GM12865 (cell line): ENCODE measurements around the gene ZFPL1.

Experiments
- DNase-seq: peaks from one replicate; pipeline ENCODE4 v3.0.0; 2010; ENCODE audit warnings: low read depth
- H3K4me3 ChIP-seq: 2 replicates; pipeline ENCODE4 v1.5.1; 2011; ENCODE audit warnings: mild to moderate bottlenecking, low read depth, low read length, control low read depth
- CTCF ChIP-seq: IDR thresholded peaks from 2 replicates; pipeline ENCODE4 v1.5.1; 2011; ENCODE audit warnings: low read length, control low read depth, low read depth, inconsistent platforms; ENCODE audit not compliant: insufficient read depth; ENCODE audit errors: missing control alignments

ZFPL1 gene

GRCh38 chr11:65078151-65078550, 5.9 kb upstream of the ZFPL1 start:
- DNase-seq = peak; percentile 84
- peak; percentile 85 for TF ChIP-seq CTCF
- H3K4me3 ChIP-seq = peak overlapping the region; percentile 30

DNA sequence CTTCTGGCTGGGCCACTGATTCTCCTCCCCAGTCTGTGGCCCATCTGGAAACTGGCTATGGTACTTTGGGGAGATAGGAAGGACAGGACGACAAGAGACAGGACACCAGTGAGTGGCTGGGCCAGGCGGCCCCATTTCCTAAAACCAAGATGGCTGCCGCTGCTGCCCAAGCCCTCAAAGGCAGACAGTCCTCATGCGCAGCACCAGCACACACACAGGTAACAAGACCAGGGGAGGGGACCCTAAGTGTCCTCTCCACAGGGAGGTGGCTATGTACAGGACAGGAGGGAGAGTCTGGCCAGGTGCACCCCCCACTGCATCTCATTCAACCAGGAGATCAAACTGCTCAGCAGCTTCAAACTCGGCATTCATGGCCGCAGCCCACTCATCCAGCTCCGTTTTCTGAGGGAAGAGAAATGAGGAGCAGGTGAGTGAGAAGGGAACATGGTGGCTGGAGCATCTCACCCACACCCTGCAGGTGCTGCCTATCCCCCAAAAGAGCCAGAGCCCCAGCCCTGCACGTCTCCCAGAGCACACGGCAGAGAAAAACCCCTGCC, 5.2 kb upstream of the ZFPL1 start:
- DNase-seq = no peak
- no peak for TF ChIP-seq CTCF
- H3K4me3 ChIP-seq = peak overlapping the region; percentile 30

GRCh38 chr11:65083134-65083833, 738 bp upstream of the ZFPL1 start:
- TF ChIP-seq CTCF = no peak
- peak overlapping the region; percentile 83 for H3K4me3 ChIP-seq
- no peak for DNase-seq

DNA sequence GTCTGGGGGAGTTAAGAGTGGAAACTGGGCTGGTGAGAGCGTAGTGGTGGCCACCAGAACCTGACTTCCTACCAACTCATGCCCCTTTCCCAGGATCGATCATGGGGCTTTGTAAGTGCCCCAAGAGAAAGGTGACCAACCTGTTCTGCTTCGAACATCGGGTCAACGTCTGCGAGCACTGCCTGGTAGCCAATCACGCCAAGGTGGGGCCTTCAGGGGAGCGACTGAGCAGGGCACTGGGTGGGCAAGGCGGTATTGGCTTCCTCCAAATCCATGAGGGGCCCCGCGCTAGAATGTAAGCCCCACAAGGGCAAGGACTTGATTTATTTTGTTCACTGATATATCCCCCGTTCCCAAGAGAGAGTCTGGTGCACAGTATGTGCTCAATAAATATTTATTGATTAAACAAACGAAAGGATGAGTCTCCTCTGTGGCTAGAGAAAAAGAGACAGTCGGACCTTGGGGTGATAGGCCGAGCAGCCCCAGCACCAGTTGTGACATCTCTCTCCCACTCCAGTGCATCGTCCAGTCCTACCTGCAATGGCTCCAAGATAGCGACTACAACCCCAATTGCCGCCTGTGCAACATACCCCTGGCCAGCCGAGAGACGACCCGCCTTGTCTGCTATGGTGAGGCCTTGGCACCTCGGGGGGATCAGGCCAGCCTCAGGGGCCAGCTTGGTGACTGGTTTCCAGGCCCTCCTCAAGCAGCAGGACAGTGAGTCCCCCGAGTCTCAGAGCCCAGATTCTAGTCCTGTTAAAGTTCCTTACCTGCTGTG, 765 bp downstream of the ZFPL1 start:
- no peak for TF ChIP-seq CTCF
- DNase-seq = no peak
- H3K4me3 ChIP-seq = peak overlapping the region; percentile 83

GRCh38 chr11:65085446-65085845, 1.4 kb downstream of the ZFPL1 start:
- DNase-seq = no peak
- TF ChIP-seq CTCF = no peak
- H3K4me3 ChIP-seq = no peak overlapping the region

DNA sequence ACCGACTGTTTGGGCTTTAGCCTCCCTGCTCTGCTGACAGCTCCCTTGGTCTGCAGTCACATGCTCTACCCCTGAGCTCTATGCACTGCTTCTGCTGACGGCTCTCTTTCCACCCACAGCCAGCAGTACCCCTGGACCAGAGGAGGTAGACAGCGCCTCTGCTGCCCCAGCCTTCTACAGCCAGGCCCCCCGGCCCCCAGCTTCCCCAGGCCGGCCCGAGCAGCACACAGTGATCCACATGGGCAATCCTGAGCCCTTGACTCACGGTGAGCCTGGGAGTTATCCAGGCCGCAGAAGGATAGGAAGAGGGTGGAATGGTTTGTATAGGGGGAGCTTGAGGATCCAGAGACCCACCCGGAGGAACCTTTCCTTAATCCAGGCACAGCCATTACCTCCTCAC, 2.8 kb downstream of the ZFPL1 start:
- TF ChIP-seq CTCF = no peak
- no peak overlapping the region for H3K4me3 ChIP-seq
- no peak for DNase-seq
